CD4-positive, alpha-beta T cell treated with Interleukin-4 for 4 hours (primary cell): ENCODE results near the gene SERINC4.
"Not testable (repeated sequence)": the region's sequence is repeated elsewhere in the genome, so short reads cannot be mapped to it uniquely, and the experiment has no call there.

ENCODE experiments used
- DNase-seq: peaks from one replicate; pipeline ENCODE4 v3.0.0-alpha.2; 2020

Gene SERINC4

GRCh38 chr15:43799945-43800285 is at the start of gene SERINC4:
TSS of gene SERINC4 (minus strand) at chr15:43800220. CDS start at chr15:43799986, 234 bp downstream.
- no peak for DNase-seq

DNA sequence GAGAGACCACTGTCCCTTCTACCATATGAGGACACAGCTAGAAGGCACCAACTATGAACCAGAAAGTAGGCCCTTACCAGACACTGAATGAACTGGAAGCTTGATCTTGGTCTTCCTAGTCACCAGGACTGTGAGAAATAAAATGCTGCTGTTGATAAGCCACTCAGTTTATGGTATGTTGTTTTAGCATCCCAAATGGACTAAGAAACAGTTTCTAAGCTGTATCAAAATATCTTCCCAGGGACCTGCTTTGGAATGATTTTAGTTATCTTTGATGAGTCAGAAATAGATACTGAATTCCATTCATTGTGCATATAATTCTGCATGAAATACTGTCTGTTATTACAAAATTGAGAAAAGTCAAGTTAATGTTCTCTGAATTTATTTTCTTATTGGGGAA is 45.4 kb upstream of the SERINC4 start:
- DNase-seq: no peak

DNA sequence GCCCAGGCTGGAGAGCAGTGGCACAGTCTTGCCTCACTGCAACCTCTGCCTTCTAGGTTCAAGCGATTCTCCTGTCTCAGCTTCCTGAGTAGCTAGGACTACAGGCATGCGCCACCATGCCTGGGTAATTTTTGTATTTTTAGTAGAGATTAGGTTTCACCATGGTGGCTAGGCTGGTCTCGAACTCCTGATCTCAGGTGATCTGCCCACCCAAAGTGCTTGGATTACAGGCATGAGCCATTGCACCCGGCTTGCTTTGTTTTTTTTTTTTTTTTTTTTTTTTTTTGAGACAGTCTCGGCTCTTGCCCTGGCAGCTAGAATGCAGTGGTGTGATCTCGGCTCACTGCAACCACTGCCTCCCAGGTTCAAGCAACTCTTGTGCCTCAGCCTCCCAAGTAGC is 32.5 kb upstream of the SERINC4 start:
- not testable (repeated sequence) for DNase-seq

GRCh38 chr15:43831519-43832052 is 31.6 kb upstream of the SERINC4 start:
- DNase-seq: not testable (repeated sequence)

- DNase-seq: not testable (repeated sequence)
Measured at GRCh38 chr15:43830691-43831275, 30.8 kb upstream of the SERINC4 start.

- not testable (repeated sequence) for DNase-seq
Measured at GRCh38 chr15:43829951-43830540, 30.0 kb upstream of the SERINC4 start.

DNA sequence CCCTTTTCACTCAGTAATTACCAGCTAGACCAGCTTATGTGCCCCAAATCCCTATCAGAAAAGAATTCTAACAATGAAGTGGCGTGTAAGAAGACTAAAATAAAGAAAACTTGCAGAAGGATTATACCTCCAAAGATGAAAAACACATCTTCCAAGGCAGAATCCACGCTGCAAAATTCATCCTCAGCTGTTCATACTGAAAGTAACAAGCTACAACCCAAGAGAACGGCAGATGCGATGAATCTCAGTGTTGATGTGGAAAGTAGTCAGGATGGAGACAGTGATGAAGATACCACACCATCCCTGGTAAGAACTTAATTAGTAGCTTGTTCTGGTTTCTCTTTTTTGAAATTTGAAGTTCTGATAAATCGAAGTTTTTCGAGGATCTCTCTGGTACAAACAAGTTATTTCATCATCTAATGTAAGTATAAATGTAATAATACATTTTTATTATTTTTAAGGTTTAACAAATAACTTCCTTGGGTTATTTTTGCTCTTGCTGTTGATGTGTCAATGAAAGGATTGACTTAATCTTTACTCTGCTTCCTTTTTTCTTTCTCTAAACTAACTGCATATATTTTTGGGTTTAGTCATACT is 28.1 kb upstream of the SERINC4 start:
- DNase-seq: peak; percentile 26

DNA sequence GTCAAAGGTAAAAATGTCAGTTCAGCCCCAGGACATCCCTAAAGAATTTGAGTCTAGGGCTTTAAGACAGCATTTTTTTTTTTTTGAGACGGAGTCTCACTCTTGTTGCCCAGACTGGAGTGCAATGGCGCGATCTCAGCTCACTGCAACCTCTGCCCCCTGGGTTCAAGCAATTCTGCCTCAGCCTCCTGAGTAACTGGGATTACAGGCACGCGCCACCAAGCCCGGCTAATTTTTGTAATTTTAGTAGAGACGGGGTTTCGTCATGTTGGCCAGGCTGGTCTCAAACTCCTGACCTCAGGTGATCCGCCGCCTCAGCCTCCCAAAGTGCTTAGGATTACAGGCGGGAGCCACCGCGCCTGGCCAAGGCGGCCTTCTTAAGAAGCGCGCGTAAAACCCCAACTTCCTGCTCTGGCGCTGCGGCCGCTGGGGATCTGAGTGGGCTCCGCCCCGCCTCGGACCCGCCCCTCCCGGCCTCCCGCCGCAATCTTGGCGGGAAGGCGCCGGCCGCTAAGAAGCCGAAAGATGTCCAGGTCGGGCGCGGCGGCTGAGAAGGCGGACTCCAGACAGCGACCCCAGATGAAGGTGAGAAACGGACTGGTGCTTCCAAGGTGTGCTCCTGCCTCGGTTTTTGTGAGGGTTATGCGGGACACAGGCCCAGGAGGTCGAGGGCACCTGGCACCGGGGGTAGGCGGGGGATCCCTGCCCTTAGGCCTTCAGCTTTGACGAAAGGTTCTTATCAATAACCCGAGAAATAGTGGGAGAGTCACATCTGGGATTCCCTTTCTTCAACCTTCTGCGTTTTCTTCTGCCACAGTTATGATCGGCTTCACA is 26.7 kb upstream of the SERINC4 start, which contains the start of gene WDR76:
TSS of gene WDR76 (plus strand) at position 495 of the 834 bp plus-strand sequence. CDS start at position 526, 31 bp downstream.
- DNase-seq: peak; percentile 71

DNA sequence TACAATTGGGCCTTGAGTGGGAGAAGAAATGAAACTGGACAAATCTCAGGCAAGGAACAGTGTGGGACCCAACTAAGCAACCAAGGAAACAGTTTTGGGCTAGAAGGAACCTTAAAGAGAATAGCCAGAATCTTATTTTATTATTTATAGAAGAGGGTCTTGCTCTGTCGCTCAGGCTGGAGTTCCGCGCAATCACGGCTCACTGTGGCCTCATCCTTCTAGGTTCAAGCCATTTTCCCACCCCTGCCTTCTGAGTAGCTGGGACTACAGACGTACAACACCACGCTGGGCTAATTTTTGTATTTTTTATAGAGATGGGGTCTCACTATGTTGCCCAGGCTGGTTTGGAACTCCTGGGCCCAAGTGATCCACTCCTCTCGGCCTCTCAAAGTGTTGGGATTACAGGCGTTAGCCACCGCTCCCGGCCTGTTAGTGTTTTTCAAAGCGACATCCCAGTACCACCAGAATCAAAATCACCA is 26.0 kb upstream of the SERINC4 start:
- DNase-seq: no peak

DNA sequence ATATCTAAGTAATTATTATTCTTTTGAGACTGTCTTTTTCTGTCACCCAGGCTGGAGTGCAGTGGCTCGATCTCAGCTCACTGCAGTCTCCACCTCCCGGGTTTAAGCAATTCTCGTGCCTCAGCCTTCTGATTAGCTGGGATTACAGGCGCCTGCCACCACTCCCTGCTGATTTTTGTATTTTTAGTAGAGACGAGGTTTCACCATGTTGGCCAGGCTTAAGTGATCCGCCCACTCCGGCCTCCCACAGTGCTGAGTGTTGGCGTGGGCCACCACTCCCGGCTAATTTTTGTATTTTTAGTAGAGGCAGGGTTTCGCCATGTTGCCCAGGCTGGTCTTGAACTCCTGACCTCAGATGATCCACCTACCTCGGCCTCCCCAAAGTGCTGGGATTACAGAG is 25.3 kb upstream of the SERINC4 start:
- not testable (repeated sequence) for DNase-seq

DNA sequence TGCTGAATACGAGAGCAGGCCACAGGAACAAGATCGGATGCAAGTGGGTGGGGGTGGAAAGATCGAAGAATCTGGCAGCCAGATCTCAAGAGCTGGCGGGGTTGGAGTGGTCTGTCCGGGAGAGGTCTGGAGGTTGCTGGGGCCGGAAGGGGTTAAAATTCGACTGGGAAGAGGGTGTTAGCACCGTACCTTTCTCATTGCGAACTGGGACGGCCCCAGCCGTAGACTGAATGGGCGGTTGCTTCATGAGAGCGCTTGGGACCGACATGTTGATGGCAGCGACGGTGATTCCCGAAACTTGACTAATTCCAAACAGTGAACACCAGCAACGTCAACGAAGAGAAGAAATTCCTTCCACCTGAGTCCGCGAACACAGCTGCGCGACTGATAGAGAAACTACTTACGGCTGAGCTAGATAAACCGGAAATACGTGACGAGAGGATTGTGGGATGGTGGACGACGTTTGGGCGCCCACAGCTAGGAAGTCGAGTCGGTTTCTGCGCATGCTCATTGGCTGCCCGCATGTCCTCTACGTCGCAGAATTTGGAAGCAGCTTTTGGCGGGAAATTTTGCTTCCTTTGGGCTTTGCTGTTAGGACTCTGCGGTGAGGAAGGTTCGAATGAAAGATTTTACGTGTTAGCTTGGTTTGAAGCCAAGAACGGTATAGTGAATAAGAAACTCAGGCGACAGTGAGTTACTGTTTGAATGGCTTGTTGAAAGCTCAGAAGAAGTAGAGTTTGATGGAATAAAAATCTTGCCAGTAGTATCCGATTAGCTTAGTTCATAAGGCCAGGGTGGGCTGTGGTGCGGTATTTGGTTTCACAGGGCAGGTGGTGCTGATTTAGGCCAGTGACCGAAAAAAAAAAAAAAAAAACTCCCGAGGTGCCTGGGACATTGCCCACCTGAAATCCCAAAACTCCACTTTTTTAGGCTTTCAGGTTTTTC is 24.6 kb upstream of the SERINC4 start, which contains the start of gene MFAP1:
TSS of gene MFAP1 (minus strand) at position 389 of the 945 bp plus-strand sequence. CDS start at position 268, 121 bp downstream.
- peak; percentile 94 for DNase-seq

GRCh38 chr15:43821505-43821904 is 21.5 kb upstream of the SERINC4 start:
- no peak for DNase-seq

GRCh38 chr15:43815064-43815463 is 15.0 kb upstream of the SERINC4 start:
- DNase-seq: not testable (repeated sequence)

DNA sequence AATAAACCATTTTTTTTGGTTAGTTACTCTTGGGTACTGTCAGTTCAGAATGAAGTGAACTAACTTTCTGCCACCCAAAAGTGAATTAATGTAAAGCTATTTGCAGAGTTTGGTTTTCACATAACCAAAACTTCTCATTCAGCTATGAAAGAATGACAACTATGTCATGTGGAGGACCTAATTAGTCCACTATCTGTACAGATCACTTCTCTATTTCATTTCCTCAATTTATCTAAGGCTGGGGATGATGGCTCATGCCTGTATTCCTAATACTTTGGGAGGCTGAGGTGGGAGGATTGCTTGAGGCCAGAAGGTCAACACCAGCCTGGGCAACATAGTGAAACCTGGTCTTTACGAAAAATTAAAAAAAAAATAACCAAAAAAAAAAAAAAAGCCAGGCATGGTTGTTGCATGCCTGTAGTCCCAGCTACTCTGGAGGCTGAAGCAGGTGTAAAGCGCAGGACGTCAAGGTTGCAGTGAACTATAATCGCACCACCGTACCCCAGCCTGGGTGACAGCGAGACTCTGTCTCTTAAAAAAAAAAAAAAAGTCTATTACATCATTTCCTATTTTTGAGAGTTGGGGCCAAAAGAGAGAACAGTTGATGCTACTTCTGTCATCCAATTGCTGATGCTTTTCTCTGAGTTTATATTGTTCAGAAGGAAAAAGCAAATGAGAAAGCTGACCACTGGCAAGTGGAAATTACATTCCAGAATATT is 9.1 kb upstream of the SERINC4 start:
- DNase-seq: no peak

DNA sequence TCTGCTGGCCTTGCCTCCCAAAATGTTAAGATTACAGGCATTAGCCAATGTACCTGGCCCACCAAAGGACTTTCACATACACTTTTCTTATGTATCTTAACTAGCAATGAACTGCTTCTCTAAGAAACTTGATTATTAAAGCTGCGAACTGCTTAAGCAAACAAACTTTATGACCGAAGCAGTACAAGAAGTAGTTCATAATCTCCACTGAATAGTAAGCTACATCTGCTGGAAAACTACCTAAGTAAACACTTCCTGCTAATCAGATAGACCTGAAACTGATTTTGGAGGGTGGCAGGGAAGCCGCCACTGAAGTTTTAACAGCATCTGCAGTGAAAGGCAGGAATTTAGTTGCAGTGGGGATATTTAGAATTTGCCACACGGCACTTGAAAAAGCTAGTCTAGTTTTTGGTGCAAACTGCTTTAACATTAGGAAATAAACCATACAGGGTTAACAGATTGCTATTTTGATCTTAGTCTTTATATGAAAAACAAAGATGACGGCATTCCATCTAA is 8.5 kb upstream of the SERINC4 start:
- DNase-seq: no peak

- DNase-seq: not testable (repeated sequence)
Measured at GRCh38 chr15:43802676-43803075, 2.7 kb upstream of the SERINC4 start.

- peak; percentile 89 for DNase-seq
Measured at GRCh38 chr15:43800286-43801141, 494 bp upstream of the SERINC4 start, which contains the start of gene HYPK. TSS of gene HYPK (plus strand) at chr15:43800599. CDS start at chr15:43800623, 24 bp downstream.

GRCh38 chr15:43799209-43799944 is 643 bp downstream of the SERINC4 start:
- no peak for DNase-seq

- no peak for DNase-seq
Measured at GRCh38 chr15:43796566-43796965, 3.5 kb downstream of the SERINC4 start.
